NCI-H2227 (cell line): Measurements from ENCODE around the gene MYRF.

Experiments
- DNase-seq: peaks from one replicate; lab custom pipeline; 2025; ENCODE audit not compliant: unreplicated experiment; lab: John Stamatoyannopoulos, UW

Gene MYRF

GRCh38 chr11:61775606-61776554 lies 23.4 kb downstream of the MYRF start:
- DNase-seq = no peak

GRCh38 chr11:61776561-61777075 lies 24.2 kb downstream of the MYRF start:
- peak; percentile 16 for DNase-seq

- DNase-seq = no peak
Measured at GRCh38 chr11:61777234-61778090, 25.0 kb downstream of the MYRF start.

- no peak for DNase-seq
Measured at GRCh38 chr11:61778357-61778886, 26.0 kb downstream of the MYRF start.

GRCh38 chr11:61778920-61779650 lies 26.6 kb downstream of the MYRF start:
- DNase-seq = no peak

- no peak for DNase-seq
Measured at GRCh38 chr11:61779666-61780525, 27.5 kb downstream of the MYRF start.

- no peak for DNase-seq
Measured at GRCh38 chr11:61780581-61781162, 28.2 kb downstream of the MYRF start.

GRCh38 chr11:61781585-61781984 lies 29.1 kb downstream of the MYRF start:
- DNase-seq = no peak

- no peak for DNase-seq
Measured at GRCh38 chr11:61782299-61782698, 29.9 kb downstream of the MYRF start.

GRCh38 chr11:61782841-61783240 lies 30.4 kb downstream of the MYRF start:
- DNase-seq = no peak

GRCh38 chr11:61783717-61784505 lies 31.5 kb downstream of the MYRF start:
- DNase-seq = no peak

- DNase-seq = no peak
Measured at GRCh38 chr11:61784506-61784805, 32.0 kb downstream of the MYRF start.

GRCh38 chr11:61785837-61786402 lies 33.5 kb downstream of the MYRF start:
- DNase-seq = no peak

- DNase-seq = peak; percentile 42
Measured at GRCh38 chr11:61787928-61788491, 35.6 kb downstream of the MYRF start.

- peak; percentile 92 for DNase-seq
Measured at GRCh38 chr11:61791737-61792309, 39.4 kb downstream of the MYRF start.

GRCh38 chr11:61792310-61793082 lies 40.1 kb downstream of the MYRF start, which contains the start of the genes FEN1 and TMEM258:
FEN1 (plus strand) TSS chr11:61792911; CDS start chr11:61795362, 2,451 bp downstream.
TMEM258 (minus strand) TSS chr11:61792599; CDS start chr11:61792558, 41 bp downstream.
- DNase-seq = peak; percentile 95
